K562 (cell line): ENCODE data around the gene PRM1. TPM values are rescaled to one million over a fixed set of nuclear protein-coding genes. Genes with fewer than 3 reads are reported as not detected.
A peak's percentile ranks its signal among the peaks of the same experiment; 100 is the strongest.

ENCODE experiments used
- ARID1B ChIP-seq: fragments of 450-650 bp; IDR thresholded peaks from 2 replicates; pipeline ENCODE4 v1.6.1; 2016; ENCODE audit warnings: antibody characterized with exemption, mild to moderate bottlenecking, inconsistent platforms
- ATF7 ChIP-seq: fragments of 450-650 bp; IDR thresholded peaks from 2 replicates; pipeline ENCODE4 v1.7.1; 2014; ENCODE audit warnings: mild to moderate bottlenecking, moderate library complexity
- CREB1 ChIP-seq, 2 experiments: sonication (generic) in 1 of 2; formaldehyde crosslinking in 1 of 2; IDR thresholded peaks; 2 replicates each; pipeline versions ENCODE4 v1.6.1 to v1.8.0; 2012 to 2022; ENCODE audit warnings: inconsistent platforms in 1 of 2, mild to moderate bottlenecking in 1 of 2, missing genetic modification reagents in 1 of 2, moderate library complexity in 1 of 2
- EP300 ChIP-seq: IDR thresholded peaks from 2 replicates; pipeline ENCODE4 v1.6.1; 2012; ENCODE audit warnings: low read length, improper control_type of control experiment
- EP400 ChIP-seq: fragments of 450-650 bp; IDR thresholded peaks from 2 replicates; pipeline ENCODE4 v1.6.1; 2017; ENCODE audit warnings: antibody characterized with exemption, mild to moderate bottlenecking, moderate library complexity
- KDM2B ChIP-seq: fragments of 250-450 bp; sonication (Bioruptor Pico); IDR thresholded peaks from 2 replicates; pipeline ENCODE4 v1.8.0; 2021; ENCODE audit warnings: mild to moderate bottlenecking, moderate library complexity
- PHB2 ChIP-seq: fragments of 450-650 bp; IDR thresholded peaks from 2 replicates; pipeline ENCODE4 v1.6.1; 2017; ENCODE audit warnings: low read depth
- PHF8 ChIP-seq: fragments of 200-600 bp; sonication (generic); IDR thresholded peaks from 2 replicates; pipeline ENCODE4 v1.6.1; 2012; ENCODE audit warnings: mixed run types, mild to moderate bottlenecking, inconsistent platforms, low read length, moderate library complexity, borderline replicate concordance
- RBFOX2 ChIP-seq: fragments of 200-400 bp; formaldehyde crosslinking; IDR thresholded peaks from 2 replicates; pipeline ENCODE4 v1.6.1; 2017; ENCODE audit warnings: low read depth, mild to moderate bottlenecking, low read length, moderate library complexity
- TAF1 ChIP-seq: IDR thresholded peaks from 2 replicates; pipeline ENCODE4 v1.6.1; 2011; ENCODE audit warnings: mild to moderate bottlenecking, low read length, moderate library complexity; ENCODE audit not compliant: insufficient read depth, control insufficient read depth, severe bottlenecking; ENCODE audit errors: extremely low read depth
- ZEB2 ChIP-seq: fragments of 450-650 bp; IDR thresholded peaks from 2 replicates; pipeline ENCODE4 v1.6.1; 2016
- polyA plus RNA-seq, 8 experiments: library from polyadenylated mRNA; depleted of rRNA in 4 of 8; stranded (reverse) in 5 of 8; unstranded in 3 of 8; fragments of >200 nt; fragmentation: Nextera tagmentation in 2 of 8; fragmentation: Illumina TruSeq in 1 of 8; extraction: Ambion mirVana in 2 of 8; extraction: Trizol in 1 of 8; gene quantifications; 2 replicates each; pipeline versions ENCODE4 v1.2.1 to v1.2.3, GENCODE V29; 2011 to 2014; ENCODE audit warnings: inconsistent platforms in 1 of 8, missing spikeins in 1 of 8
- total RNA-seq, 7 experiments: library from RNA; depleted of rRNA in 6 of 7; stranded (reverse); fragments of >200 nt in 6 of 7; fragmentation: Illumina TruSeq in 2 of 7; extraction: Trizol in 2 of 7; gene quantifications; 2 replicates each; pipeline versions ENCODE4 v1.2.1 to v1.2.3, GENCODE V29; 2011 to 2021; ENCODE audit warnings: low replicate concordance in 1 of 7
- TF ChIP-seq, protein P1 (sequence below): sonication (generic); formaldehyde crosslinking; IDR thresholded peaks from 2 replicates; pipeline ENCODE4 v1.8.0; 2023; ENCODE audit warnings: mild to moderate bottlenecking, missing genetic modification reagents
- TF ChIP-seq, protein P2 (sequence below): fragments of 450-650 bp; IDR thresholded peaks from 2 replicates; pipeline ENCODE4 v1.6.1; 2014; ENCODE audit warnings: low read depth, mild to moderate bottlenecking, moderate library complexity, borderline replicate concordance
- TF ChIP-seq, protein P3 (sequence below): fragments of 450-650 bp; IDR thresholded peaks from 2 replicates; pipeline ENCODE4 v1.6.1; 2016; ENCODE audit warnings: mild to moderate bottlenecking

PRM1 gene
- total and polyA plus RNA-seq, 9 of the 15 experiments (the other 6 are each of a cell fraction or from before 2014, with no cell fraction given) = not detected

DNA sequence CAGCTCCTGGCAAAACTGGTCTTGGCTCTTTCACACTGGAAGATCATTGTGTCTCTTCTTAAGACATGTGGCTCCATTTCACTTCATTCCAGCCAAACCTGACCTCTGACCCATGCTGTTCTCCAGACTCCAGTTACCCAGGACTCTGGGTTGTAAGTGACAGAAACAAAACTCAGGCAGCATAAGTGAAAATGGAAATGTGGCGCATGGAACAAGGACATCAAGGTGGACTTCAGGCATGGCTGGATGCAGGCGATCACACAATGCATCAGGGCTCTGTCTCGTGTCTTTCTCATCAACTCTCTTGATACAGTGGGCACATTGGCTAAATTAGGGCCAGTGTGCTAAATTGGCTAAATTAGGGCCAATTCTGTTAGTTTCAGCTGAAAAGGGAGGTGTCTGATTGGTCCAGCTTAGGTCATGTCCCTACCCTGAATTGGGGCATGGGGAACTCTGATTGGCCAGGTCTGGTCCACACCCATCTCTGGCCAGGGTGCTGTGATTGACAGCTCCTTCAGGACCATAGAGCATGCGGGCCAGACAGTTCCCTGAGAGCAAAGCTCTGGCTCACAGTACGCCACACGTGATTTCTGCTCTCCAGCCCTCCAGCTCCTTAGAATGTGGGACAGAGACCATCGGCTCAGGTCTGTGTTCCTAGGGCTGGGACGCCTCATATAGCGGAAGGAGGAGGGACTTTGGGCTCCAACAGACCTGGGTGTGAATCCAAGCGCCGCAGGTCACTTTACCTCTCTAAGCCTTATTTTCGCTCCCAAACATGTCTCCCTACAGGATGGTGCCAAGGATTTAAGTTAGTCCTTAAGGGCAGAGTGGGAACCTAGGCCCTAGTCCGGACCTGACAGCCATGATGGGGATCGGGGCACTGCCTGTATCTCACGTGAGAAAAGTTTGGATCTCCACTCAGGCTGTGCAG is 42.6 kb downstream of the PRM1 start (continued):
- TF ChIP-seq PHF8 (peak; percentile 60; the same call in 1 of the 2 replicates), CREB1 (IDR thresholded peaks at IDR 0.05) (no peak), CREB1 (CRISPR knock-in tag; IDR thresholded peaks at IDR 0.05) (peak; percentile 60; the same call in 1 of the 2 replicates), ZEB2 (peak; percentile 38; the same call in 1 of the 2 replicates), ATF7 (peak; percentile 57), TAF1 (peak; percentile 47), PHB2 (no peak), RBFOX2 (peak; percentile 45; the same call in 1 of the 2 replicates), KDM2B (CRISPR knock-in tag) (no peak), EP400 (peak; percentile 62), ARID1B (no peak), EP300 (0 out of 2 replicates have a peak, but pooled peaks have one; percentile 17)
- TF ChIP-seq, protein P1, sequence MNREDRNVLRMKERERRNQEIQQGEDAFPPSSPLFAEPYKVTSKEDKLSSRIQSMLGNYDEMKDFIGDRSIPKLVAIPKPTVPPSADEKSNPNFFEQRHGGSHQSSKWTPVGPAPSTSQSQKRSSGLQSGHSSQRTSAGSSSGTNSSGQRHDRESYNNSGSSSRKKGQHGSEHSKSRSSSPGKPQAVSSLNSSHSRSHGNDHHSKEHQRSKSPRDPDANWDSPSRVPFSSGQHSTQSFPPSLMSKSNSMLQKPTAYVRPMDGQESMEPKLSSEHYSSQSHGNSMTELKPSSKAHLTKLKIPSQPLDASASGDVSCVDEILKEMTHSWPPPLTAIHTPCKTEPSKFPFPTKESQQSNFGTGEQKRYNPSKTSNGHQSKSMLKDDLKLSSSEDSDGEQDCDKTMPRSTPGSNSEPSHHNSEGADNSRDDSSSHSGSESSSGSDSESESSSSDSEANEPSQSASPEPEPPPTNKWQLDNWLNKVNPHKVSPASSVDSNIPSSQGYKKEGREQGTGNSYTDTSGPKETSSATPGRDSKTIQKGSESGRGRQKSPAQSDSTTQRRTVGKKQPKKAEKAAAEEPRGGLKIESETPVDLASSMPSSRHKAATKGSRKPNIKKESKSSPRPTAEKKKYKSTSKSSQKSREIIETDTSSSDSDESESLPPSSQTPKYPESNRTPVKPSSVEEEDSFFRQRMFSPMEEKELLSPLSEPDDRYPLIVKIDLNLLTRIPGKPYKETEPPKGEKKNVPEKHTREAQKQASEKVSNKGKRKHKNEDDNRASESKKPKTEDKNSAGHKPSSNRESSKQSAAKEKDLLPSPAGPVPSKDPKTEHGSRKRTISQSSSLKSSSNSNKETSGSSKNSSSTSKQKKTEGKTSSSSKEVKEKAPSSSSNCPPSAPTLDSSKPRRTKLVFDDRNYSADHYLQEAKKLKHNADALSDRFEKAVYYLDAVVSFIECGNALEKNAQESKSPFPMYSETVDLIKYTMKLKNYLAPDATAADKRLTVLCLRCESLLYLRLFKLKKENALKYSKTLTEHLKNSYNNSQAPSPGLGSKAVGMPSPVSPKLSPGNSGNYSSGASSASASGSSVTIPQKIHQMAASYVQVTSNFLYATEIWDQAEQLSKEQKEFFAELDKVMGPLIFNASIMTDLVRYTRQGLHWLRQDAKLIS (CRISPR knock-in tag) = 0 out of 2 replicates have a peak, but pooled peaks have one; percentile 44
- TF ChIP-seq, protein P2, sequence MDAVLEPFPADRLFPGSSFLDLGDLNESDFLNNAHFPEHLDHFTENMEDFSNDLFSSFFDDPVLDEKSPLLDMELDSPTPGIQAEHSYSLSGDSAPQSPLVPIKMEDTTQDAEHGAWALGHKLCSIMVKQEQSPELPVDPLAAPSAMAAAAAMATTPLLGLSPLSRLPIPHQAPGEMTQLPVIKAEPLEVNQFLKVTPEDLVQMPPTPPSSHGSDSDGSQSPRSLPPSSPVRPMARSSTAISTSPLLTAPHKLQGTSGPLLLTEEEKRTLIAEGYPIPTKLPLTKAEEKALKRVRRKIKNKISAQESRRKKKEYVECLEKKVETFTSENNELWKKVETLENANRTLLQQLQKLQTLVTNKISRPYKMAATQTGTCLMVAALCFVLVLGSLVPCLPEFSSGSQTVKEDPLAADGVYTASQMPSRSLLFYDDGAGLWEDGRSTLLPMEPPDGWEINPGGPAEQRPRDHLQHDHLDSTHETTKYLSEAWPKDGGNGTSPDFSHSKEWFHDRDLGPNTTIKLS = 0 out of 2 replicates have a peak, but pooled peaks have one; percentile 17
- TF ChIP-seq, protein P3, sequence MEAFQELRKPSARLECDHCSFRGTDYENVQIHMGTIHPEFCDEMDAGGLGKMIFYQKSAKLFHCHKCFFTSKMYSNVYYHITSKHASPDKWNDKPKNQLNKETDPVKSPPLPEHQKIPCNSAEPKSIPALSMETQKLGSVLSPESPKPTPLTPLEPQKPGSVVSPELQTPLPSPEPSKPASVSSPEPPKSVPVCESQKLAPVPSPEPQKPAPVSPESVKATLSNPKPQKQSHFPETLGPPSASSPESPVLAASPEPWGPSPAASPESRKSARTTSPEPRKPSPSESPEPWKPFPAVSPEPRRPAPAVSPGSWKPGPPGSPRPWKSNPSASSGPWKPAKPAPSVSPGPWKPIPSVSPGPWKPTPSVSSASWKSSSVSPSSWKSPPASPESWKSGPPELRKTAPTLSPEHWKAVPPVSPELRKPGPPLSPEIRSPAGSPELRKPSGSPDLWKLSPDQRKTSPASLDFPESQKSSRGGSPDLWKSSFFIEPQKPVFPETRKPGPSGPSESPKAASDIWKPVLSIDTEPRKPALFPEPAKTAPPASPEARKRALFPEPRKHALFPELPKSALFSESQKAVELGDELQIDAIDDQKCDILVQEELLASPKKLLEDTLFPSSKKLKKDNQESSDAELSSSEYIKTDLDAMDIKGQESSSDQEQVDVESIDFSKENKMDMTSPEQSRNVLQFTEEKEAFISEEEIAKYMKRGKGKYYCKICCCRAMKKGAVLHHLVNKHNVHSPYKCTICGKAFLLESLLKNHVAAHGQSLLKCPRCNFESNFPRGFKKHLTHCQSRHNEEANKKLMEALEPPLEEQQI = no peak
- TF ChIP-seq, all 486 proteins: peak for 73
